ENCODE results near the gene SLC16A3.

SLC16A3 gene

DNA sequence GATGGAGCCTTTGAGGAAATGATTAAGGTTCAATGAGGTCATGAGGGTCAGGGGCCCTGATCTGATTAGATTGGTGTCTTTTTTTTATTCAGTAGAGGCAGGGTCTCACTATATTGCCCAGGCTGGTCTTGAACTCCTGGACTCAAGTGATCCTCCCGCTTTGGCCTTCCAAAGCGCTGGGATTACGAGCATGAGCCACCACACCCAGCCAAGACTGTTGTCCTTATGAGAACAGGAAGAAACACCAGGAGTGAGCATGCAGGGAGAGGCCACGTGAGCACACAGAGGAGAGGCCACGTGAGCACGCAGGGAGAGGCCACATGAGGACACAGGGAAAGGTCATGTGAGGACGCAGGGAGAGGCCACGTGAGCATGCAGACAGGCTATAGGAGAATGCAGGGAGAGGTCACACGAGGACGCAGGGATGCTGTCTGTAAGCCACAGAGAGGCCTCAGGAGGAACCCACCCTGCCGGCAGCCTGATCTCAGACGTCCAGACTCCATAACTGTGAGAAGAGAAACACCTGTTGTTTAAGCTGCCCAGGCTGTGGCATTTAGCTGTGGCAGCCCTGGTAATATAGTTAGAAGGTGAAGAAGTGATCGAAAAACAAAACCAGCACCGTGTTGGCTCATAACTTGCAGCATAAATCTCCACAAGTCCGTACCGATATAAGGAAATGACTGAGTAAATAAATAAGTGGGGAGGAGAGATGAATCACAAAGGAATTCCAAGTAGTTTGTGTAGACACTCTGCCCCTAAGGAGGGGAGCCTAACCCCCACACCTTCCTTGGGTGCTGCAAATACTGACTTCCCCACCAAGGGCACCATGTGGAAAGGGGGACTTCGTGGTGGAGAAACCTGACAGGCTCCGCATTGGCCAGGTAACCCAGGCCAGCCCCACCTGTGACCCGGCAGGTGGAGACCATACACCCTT, 59.3 kb downstream of the SLC16A3 start:
- DNase-seq: peak; percentile 47
